ENCODE results near the gene TRIO.
A peak's percentile ranks its signal among the peaks of the same experiment; 100 is the strongest.
"Not testable (repeated sequence)": the region's sequence is repeated elsewhere in the genome, so short reads cannot be mapped to it uniquely, and the experiment has no call there.

Gene TRIO

GRCh38 chr5:14379739-14380497, 236.8 kb downstream of the TRIO start:
- no peak for DNase-seq

- no peak for DNase-seq
These were observed 237.6 kb downstream of the TRIO start for GRCh38 chr5:14380712-14381111.

GRCh38 chr5:14382640-14383039, 239.5 kb downstream of the TRIO start:
- no peak for DNase-seq

- DNase-seq = no peak
These were observed 240.8 kb downstream of the TRIO start for GRCh38 chr5:14383923-14384322.

GRCh38 chr5:14385019-14385418, 241.9 kb downstream of the TRIO start:
- DNase-seq = no peak

GRCh38 chr5:14386884-14387624, 243.9 kb downstream of the TRIO start:
- DNase-seq = peak in 1 of 51 donors; percentile 27

GRCh38 chr5:14388741-14389140, 245.6 kb downstream of the TRIO start:
- no peak for DNase-seq

- DNase-seq = not testable (repeated sequence)
These were observed 249.4 kb downstream of the TRIO start for GRCh38 chr5:14392552-14392951.

GRCh38 chr5:14394365-14394764, 251.2 kb downstream of the TRIO start:
- no peak for DNase-seq

- DNase-seq = no peak
These were observed 252.3 kb downstream of the TRIO start for GRCh38 chr5:14395411-14395810.

GRCh38 chr5:14396066-14396465, 252.9 kb downstream of the TRIO start:
- DNase-seq = no peak

GRCh38 chr5:14396737-14397136, 253.6 kb downstream of the TRIO start:
- DNase-seq = no peak

GRCh38 chr5:14397717-14398116, 254.6 kb downstream of the TRIO start:
- no peak for DNase-seq

- DNase-seq = peak in 1 of 51 donors; percentile 42
These were observed 256.0 kb downstream of the TRIO start for GRCh38 chr5:14399054-14399692.

GRCh38 chr5:14400085-14400484, 256.9 kb downstream of the TRIO start:
- DNase-seq = no peak

GRCh38 chr5:14400611-14401010, 257.5 kb downstream of the TRIO start:
- DNase-seq = no peak

GRCh38 chr5:14401639-14402038, 258.5 kb downstream of the TRIO start:
- no peak for DNase-seq

GRCh38 chr5:14402424-14402823, 259.3 kb downstream of the TRIO start:
- no peak for DNase-seq

- DNase-seq = no peak
These were observed 261.6 kb downstream of the TRIO start for GRCh38 chr5:14404780-14405179.

GRCh38 chr5:14405267-14405666, 262.1 kb downstream of the TRIO start:
- DNase-seq = no peak

GRCh38 chr5:14405706-14406553, 262.8 kb downstream of the TRIO start:
- no peak for DNase-seq

GRCh38 chr5:14406554-14406849, 263.4 kb downstream of the TRIO start:
- DNase-seq = no peak
